ENCODE measurements around the gene VDR. TPM values are rescaled to one million over a fixed set of nuclear protein-coding genes. Genes with fewer than 3 reads are reported as not detected.

VDR gene
- total RNA-seq, 1 experiment from 2014 or later, result 9.5 TPM

GRCh38 chr12:47828008-47828975 lies 76.5 kb downstream of the VDR start:
- Histone ChIP-seq H3K27ac (ENCODE audit: low read depth, low read length) (peak overlapping the region; percentile 53; the same call in 1 of the 2 replicates), H3K4me3 (replicated peaks in 1 of 2; ENCODE audit: low read depth in 1 of 2, low read length in 2 of 2) (no peak overlapping the region; a peak in 1 of 4 replicates), H3K27me3 (ENCODE audit: insufficient read depth, low read length) (no peaks in the 10 kb centered on the region), H3K9me3 (ENCODE audit: control insufficient read depth in 1 of 2, insufficient read depth in 1 of 2, low read depth in 1 of 2, low read length in 2 of 2) (no peaks in the 10 kb centered on the region), H3K79me2 (ENCODE audit: insufficient read depth, low read length) (no peaks in the 10 kb centered on the region), H3K4me2 (ENCODE audit: low read length) (peak overlapping the region; percentile 68), H3K36me3 (ENCODE audit: control insufficient read depth in 1 of 2, insufficient read depth in 2 of 2, low read length in 2 of 2) (no peaks in the 10 kb centered on the region), H3K9me2 (ENCODE audit: insufficient read depth) (no peaks in the 10 kb centered on the region), H3K4me1 (ENCODE audit: control insufficient read depth in 1 of 2, insufficient read depth in 2 of 2, low read length in 2 of 2) (peaks cover 30 to 37% of the 10 kb centered on the region in 2 experiments), H2AFZ (ENCODE audit: low read depth, low read length, poor library complexity, severe bottlenecking) (no peak overlapping the region), H3K9ac (ENCODE audit: low read length) (no peak overlapping the region), H4K20me1 (ENCODE audit: insufficient read depth) (no peaks in the 10 kb centered on the region)
- intact Hi-C loops (cut with micrococcal nuclease), result no loop called here
- no TSS peak for BruUV-seq (replicated peaks)
- CTCF ChIA-PET, result interaction anchor here (1.0 to 4.0 kb wide), 6 partner anchors 10 to 86 kb away, joined by 5 to 47 read pairs (median 8); no protein-coding TSS in a partner anchor
- RAD21 ChIA-PET (ENCODE audit: low non-redundant PET in 1 of 2, low total read pairs in 2 of 2, uncharacterized antibody in 2 of 2, unreplicated experiment in 2 of 2), result interaction anchor here (0.6 to 1.0 kb wide), 3 partner anchors 8 to 31 kb away, joined by 3 to 4 read pairs (median 4); no protein-coding TSS in a partner anchor
- ATAC-seq, result peak; percentile 48
- no peak for DNase-seq (ENCODE audit: low read depth, low spot score)
- POLR2A ChIA-PET, result interaction anchor here (0.6 to 2.2 kb wide), 7 partner anchors 7 to 108 kb away, joined by 3 to 16 read pairs (median 6); no protein-coding TSS in a partner anchor
- TF ChIP-seq ELF1 (IDR thresholded peaks at IDR 0.05; ENCODE audit: borderline replicate concordance, low read depth) (no peak), YY1 (IDR thresholded peaks at IDR 0.05; ENCODE audit: extremely low read depth, insufficient replicate concordance, low read depth, low read length) (no peak), SRF (IDR thresholded peaks at IDR 0.05; ENCODE audit: low read depth) (no peak), TCF7L2 (IDR thresholded peaks at IDR 0.05; ENCODE audit: borderline replicate concordance, extremely low read depth, insufficient read depth, insufficient read length) (no peak), EZH2phosphoT487 (IDR thresholded peaks at IDR 0.05; ENCODE audit: borderline replicate concordance) (no peak), SP1 (IDR thresholded peaks at IDR 0.05; ENCODE audit: low read depth) (no peak)

GRCh38 chr12:47825173-47825639 lies 79.6 kb downstream of the VDR start:
- Histone ChIP-seq H3K9ac (ENCODE audit: low read length) (no peak overlapping the region), H3K4me2 (ENCODE audit: low read length) (peak overlapping the region; percentile 35), H4K20me1 (ENCODE audit: insufficient read depth) (no peaks in the 10 kb centered on the region), H3K9me2 (ENCODE audit: insufficient read depth) (no peaks in the 10 kb centered on the region), H3K27me3 (ENCODE audit: insufficient read depth, low read length) (no peaks in the 10 kb centered on the region), H2AFZ (ENCODE audit: low read depth, low read length, poor library complexity, severe bottlenecking) (no peak overlapping the region), H3K4me1 (ENCODE audit: control insufficient read depth in 1 of 2, insufficient read depth in 2 of 2, low read length in 2 of 2) (peaks cover 45 to 60% of the 10 kb centered on the region in 2 experiments), H3K79me2 (ENCODE audit: insufficient read depth, low read length) (peaks cover 3% of the 10 kb centered on the region; the same call in 1 of the 2 replicates), H3K36me3 (ENCODE audit: control insufficient read depth in 1 of 2, insufficient read depth in 2 of 2, low read length in 2 of 2) (no peaks in the 10 kb centered on the region), H3K9me3 (ENCODE audit: control insufficient read depth in 1 of 2, insufficient read depth in 1 of 2, low read depth in 1 of 2, low read length in 2 of 2) (no peaks in the 10 kb centered on the region), H3K27ac (ENCODE audit: low read depth, low read length) (peak overlapping the region; percentile 8; the same call in 1 of the 2 replicates), H3K4me3 (replicated peaks in 1 of 2; ENCODE audit: low read depth in 1 of 2, low read length in 2 of 2) (no peak overlapping the region)
- ChIA-PET RAD21 (ENCODE audit: low non-redundant PET in 1 of 2, low total read pairs in 2 of 2, uncharacterized antibody in 2 of 2, unreplicated experiment in 2 of 2) (no interaction called here), CTCF (interaction anchor here (1.4 kb wide), 1 partner anchor 14 kb away, joined by 3 read pairs; no protein-coding TSS in a partner anchor), POLR2A (no interaction called here)
- DNase-seq (ENCODE audit: low read depth, low spot score), result no peak
- no peak for TF ChIP-seq ELF1 (IDR thresholded peaks at IDR 0.05; ENCODE audit: borderline replicate concordance, low read depth)
- TF ChIP-seq ZBTB33 (IDR thresholded peaks at IDR 0.05; ENCODE audit: extremely low read depth, insufficient replicate concordance, low read length), result no peak
- TF ChIP-seq TCF7L2 (IDR thresholded peaks at IDR 0.05; ENCODE audit: borderline replicate concordance, extremely low read depth, insufficient read depth, insufficient read length), result no peak
- no peak for TF ChIP-seq ZFX (IDR thresholded peaks at IDR 0.05)
- no peak for TF ChIP-seq CBX3 (IDR thresholded peaks at IDR 0.05; ENCODE audit: low read depth)
- TF ChIP-seq EGR1 (IDR thresholded peaks at IDR 0.05; ENCODE audit: low read depth), result no peak
- no peak for TF ChIP-seq POLR2A (IDR thresholded peaks at IDR 0.05; ENCODE audit: borderline replicate concordance, extremely low read depth, insufficient read depth, insufficient read length)
- TF ChIP-seq EZH2phosphoT487 (IDR thresholded peaks at IDR 0.05; ENCODE audit: borderline replicate concordance), result no peak
- TF ChIP-seq ATF3 (IDR thresholded peaks at IDR 0.05), result no peak
- no peak for ATAC-seq
- intact Hi-C loops (cut with micrococcal nuclease), result no loop called here
- no TSS peak for BruUV-seq (replicated peaks)

All from HCT116 (cell line).